Measurements from ENCODE around the gene CKAP5.

CKAP5 gene

GRCh38 chr11:46845740-46846509, at the start of gene CKAP5:
CKAP5 (minus strand) TSS chr11:46846280; CDS start chr11:46821231, 25,049 bp downstream.
- no peaks in the 10 kb centered on the region for H3K27me3 Mint-ChIP-seq
- H3K4me1 Mint-ChIP-seq = peaks cover 9 to 33% of the 10 kb centered on the region in 2 donors
- DNase-seq = peak; percentile 83
- peak within 1 kb of the TSS; percentile 99 for H3K27ac Mint-ChIP-seq
- peak; percentile 94 to 95 for ATAC-seq (replicated peaks)
- H3K4me3 Mint-ChIP-seq = peak within 1 kb of the TSS; percentile 99
- no peaks in the 10 kb centered on the region for H3K9me3 Mint-ChIP-seq
- H3K36me3 Mint-ChIP-seq = peaks cover 0 to 8% of the 10 kb centered on the region in 2 donors

DNA sequence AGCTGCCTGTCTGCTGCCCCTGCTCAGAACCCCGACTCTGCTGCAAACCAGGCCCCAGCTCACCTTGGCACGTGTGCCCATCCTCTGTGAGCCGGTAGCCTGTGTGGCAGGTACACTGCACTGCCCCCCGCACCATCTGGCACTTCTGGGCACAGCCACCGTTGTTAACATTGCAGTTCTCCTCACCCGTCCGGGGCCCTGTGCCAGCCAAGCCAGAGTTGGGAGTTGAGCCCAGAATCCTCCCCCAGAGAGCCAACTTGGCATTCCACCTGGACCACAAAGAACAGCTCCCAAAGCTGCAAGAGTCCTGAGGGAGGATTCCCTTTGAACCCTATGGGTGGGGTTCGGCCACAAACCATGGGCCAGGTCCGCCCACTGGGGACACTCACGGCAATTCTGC, 49.7 kb upstream of the CKAP5 start:
- Mint-ChIP-seq H3K4me3 (no peak overlapping the region), H3K27ac (no peak overlapping the region), H3K36me3 (no peaks in the 10 kb centered on the region), H3K4me1 (no peaks in the 10 kb centered on the region), H3K27me3 (no peaks in the 10 kb centered on the region), H3K9me3 (no peaks in the 10 kb centered on the region)
- no peak for ATAC-seq (replicated peaks)
- no peak for DNase-seq

- no peaks in the 10 kb centered on the region for H3K9me3 Mint-ChIP-seq
- H3K27ac Mint-ChIP-seq = no peak overlapping the region
- no peak overlapping the region for H3K4me3 Mint-ChIP-seq
- no peaks in the 10 kb centered on the region for H3K27me3 Mint-ChIP-seq
- DNase-seq = no peak
- no peaks in the 10 kb centered on the region for H3K36me3 Mint-ChIP-seq
- ATAC-seq (replicated peaks) = no peak
- H3K4me1 Mint-ChIP-seq = peaks cover under 1% of the 10 kb centered on the region in 2 donors
Measured at GRCh38 chr11:46894961-46895360, 48.9 kb upstream of the CKAP5 start.

- Mint-ChIP-seq H3K36me3 (no peaks in the 10 kb centered on the region), H3K9me3 (no peaks in the 10 kb centered on the region), H3K27ac (no peak overlapping the region), H3K4me1 (peaks cover 5% of the 10 kb centered on the region in 2 donors), H3K27me3 (peaks cover under 1% of the 10 kb centered on the region in 2 donors), H3K4me3 (no peak overlapping the region)
- ATAC-seq (replicated peaks) = no peak
- DNase-seq = no peak
Measured at GRCh38 chr11:46894506-46894905, 48.4 kb upstream of the CKAP5 start.

DNA sequence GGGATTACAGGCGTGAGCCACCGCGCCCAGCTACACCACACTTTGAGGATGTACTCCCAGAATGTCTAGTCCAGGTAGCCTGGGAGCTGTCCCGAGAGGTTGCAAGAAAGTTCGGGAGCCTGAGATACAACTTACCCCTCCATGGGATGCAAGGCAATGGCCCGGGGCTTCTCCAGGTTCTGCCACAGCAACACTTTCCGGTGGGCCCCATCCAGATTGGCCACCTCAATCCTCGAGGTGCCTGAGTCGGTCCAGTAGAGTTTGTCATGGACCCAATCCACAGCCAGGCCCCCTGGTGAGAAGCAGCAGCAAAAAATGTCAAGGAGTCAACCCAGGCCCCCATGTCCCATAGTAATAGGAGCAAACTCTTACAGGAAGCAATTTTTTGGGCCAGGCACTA, 46.8 kb upstream of the CKAP5 start:
- no peaks in the 10 kb centered on the region for H3K36me3 Mint-ChIP-seq
- no peak overlapping the region for H3K4me3 Mint-ChIP-seq
- no peaks in the 10 kb centered on the region for H3K9me3 Mint-ChIP-seq
- H3K4me1 Mint-ChIP-seq = peaks cover 6 to 9% of the 10 kb centered on the region in 2 donors
- H3K27me3 Mint-ChIP-seq = peaks cover 5% of the 10 kb centered on the region in 2 donors
- H3K27ac Mint-ChIP-seq = no peak overlapping the region
- no peak for ATAC-seq (replicated peaks)
- no peak for DNase-seq

GRCh38 chr11:46892109-46892508, 46.0 kb upstream of the CKAP5 start:
- no peak for ATAC-seq (replicated peaks)
- Mint-ChIP-seq H3K27me3 (peaks cover 5% of the 10 kb centered on the region in 2 donors), H3K4me3 (no peak overlapping the region)

DNA sequence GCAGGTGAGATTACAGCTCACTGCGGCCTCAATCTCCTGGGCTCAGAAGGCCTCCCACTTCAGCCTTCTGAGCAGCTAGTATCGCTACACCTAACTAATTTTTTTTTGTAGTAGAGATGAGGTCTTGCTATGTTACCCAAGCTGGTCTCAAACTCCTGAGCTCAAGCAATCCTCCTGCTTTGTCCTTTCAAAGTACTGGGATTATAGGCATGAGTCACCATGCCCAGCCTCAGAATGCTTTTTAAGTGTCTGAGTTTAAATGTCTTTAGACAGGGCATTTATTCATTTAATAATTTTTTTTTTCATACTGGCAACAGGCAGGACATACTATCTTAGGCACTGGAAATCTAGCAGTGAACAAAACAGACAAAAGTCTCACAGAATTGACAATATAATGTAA, 44.6 kb upstream of the CKAP5 start:
- DNase-seq (no peak), ATAC-seq (replicated peaks) (no peak)
- Mint-ChIP-seq H3K36me3 (no peaks in the 10 kb centered on the region), H3K4me1 (peaks cover 6 to 9% of the 10 kb centered on the region in 2 donors), H3K9me3 (no peaks in the 10 kb centered on the region), H3K4me3 (no peak overlapping the region), H3K27ac (no peak overlapping the region), H3K27me3 (peaks cover 5% of the 10 kb centered on the region in 2 donors)

More at GRCh38 chr11:46892109-46892508, 46.0 kb upstream of the CKAP5 start:
- no peak overlapping the region for H3K27ac Mint-ChIP-seq
- H3K9me3 Mint-ChIP-seq = no peaks in the 10 kb centered on the region
- H3K4me1 Mint-ChIP-seq = peaks cover 6 to 9% of the 10 kb centered on the region in 2 donors
- DNase-seq = no peak
- no peaks in the 10 kb centered on the region for H3K36me3 Mint-ChIP-seq

DNA sequence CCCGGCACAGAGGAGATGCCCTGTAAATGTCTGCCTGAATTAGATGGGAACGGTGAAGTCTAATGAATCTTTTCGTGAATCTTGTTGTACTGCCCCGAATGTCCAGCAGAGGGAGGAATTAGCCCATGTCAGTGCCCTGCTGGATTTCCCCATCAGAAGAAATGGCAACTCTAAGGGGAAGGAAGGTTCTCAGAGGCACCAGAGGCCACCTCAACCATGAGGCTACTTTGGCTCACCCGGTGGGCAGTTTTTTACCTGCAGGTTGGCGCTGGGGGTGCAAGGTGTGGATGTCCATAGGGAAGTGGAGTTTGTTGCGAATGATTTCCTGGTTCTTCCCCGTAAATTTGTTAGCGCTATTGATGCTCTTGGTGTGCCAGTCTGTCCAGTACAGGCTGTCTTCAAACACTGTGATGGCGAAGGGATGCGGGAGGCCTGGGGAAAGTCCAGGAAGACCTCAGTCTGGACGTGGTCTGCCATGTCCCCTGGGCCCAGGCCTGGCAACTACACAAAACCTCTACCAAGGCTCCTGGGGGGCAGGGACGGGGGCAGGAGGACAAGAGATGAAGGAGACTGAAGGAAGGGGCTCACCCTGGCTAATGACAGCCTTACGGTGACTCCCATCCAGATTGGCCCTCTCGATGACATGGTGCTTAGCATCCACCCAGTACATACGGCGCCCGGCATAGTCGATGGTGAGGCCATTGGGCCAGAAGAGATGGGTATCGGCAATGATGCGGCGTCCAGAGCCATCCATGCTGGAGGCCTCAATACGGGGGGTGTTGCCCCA, 43.8 kb upstream of the CKAP5 start:
- H3K36me3 Mint-ChIP-seq = no peaks in the 10 kb centered on the region
- peaks cover 5% of the 10 kb centered on the region in 2 donors for H3K27me3 Mint-ChIP-seq
- ATAC-seq (replicated peaks) = peak; percentile 94 to 96
- H3K4me1 Mint-ChIP-seq = peaks cover 6 to 9% of the 10 kb centered on the region in 2 donors
- DNase-seq = peak; percentile 56
- no peak overlapping the region for H3K4me3 Mint-ChIP-seq
- H3K27ac Mint-ChIP-seq = no peak overlapping the region
- H3K9me3 Mint-ChIP-seq = no peaks in the 10 kb centered on the region

DNA sequence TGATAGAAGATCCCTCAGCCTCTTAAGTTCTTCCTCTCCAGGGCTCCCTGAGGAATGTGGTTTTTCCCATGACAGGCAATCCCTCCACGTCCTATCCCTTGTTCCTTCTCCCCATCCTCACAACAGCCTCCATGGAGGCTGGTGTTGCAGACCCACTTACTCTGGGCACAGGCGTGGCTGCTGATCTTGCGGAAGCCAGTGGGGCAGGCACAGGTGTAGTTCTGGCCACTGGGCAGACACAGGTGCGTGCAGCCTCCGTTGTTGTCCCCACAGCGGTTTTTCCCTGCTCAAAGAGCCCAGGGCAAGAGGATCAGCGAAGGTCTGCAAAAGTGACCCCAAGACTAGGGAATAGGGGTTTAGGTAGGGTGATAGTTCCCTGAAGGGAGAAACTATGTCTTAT, 43.2 kb upstream of the CKAP5 start:
- H3K36me3 Mint-ChIP-seq = no peaks in the 10 kb centered on the region
- ATAC-seq (replicated peaks) (no peak), DNase-seq (no peak)
- peaks cover 5% of the 10 kb centered on the region in 2 donors for H3K27me3 Mint-ChIP-seq
- H3K9me3 Mint-ChIP-seq = no peaks in the 10 kb centered on the region
- H3K4me3 Mint-ChIP-seq = no peak overlapping the region
- H3K4me1 Mint-ChIP-seq = peaks cover 6 to 9% of the 10 kb centered on the region in 2 donors
- no peak overlapping the region for H3K27ac Mint-ChIP-seq

DNA sequence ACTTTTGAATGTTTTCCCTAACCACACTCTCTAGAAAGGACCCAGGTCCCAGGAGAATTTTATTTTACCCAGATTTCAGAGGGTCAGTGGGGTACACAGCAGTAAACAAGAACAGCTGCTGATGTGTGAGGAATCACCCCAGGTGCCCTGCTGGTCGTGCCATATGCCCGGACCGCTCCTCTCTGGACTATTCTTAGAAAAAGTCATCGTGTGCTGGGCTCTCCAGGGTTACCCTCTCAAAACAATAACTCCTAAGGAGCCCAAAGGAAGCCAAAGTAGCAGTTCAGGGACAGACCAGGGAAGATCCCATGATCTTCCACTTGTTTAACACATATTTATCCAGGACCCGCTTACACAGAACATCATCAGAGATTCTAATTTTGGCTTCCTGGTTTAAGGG, 42.6 kb upstream of the CKAP5 start:
- Mint-ChIP-seq H3K4me1 (peaks cover 6 to 9% of the 10 kb centered on the region in 2 donors), H3K4me3 (no peak overlapping the region), H3K36me3 (no peaks in the 10 kb centered on the region), H3K27me3 (peaks cover 5% of the 10 kb centered on the region in 2 donors), H3K9me3 (no peaks in the 10 kb centered on the region), H3K27ac (no peak overlapping the region)
- ATAC-seq (replicated peaks) (no peak), DNase-seq (no peak)

- Mint-ChIP-seq H3K4me1 (peaks cover 6 to 9% of the 10 kb centered on the region in 2 donors), H3K9me3 (no peaks in the 10 kb centered on the region), H3K4me3 (no peak overlapping the region), H3K27ac (no peak overlapping the region), H3K27me3 (peaks cover 9 to 10% of the 10 kb centered on the region in 2 donors), H3K36me3 (no peaks in the 10 kb centered on the region)
- DNase-seq (no peak), ATAC-seq (replicated peaks) (no peak)
Measured at GRCh38 chr11:46886211-46886610, 40.1 kb upstream of the CKAP5 start.

DNA sequence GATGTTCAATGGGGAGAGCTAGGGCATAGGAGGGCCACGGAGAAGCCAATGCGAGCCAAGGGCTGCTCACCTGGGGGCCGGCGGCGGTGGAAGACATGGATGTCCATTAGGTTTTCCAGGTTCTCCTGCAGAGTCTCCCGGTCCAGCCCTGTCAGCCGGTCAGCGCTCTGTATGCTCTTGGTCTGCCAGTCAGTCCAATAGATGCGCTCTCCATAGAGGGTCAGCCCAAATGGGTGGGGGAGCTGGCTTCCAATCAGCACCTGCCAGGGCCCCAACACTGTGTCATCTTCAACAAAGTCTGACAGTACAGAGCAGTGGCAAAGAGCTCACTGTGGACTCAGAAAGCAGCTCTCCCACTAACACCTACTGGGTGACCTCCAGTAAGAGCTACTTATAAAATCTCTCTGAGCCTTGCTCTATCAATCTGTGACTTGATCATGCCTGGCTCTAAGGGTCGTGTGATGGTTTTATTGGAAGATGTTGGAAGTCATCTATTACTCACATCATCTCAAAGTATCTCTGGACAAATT, 33.0 kb upstream of the CKAP5 start:
- H3K27ac Mint-ChIP-seq = no peak overlapping the region
- H3K36me3 Mint-ChIP-seq = no peaks in the 10 kb centered on the region
- no peaks in the 10 kb centered on the region for H3K9me3 Mint-ChIP-seq
- no peak overlapping the region for H3K4me3 Mint-ChIP-seq
- H3K27me3 Mint-ChIP-seq = peaks cover 4 to 5% of the 10 kb centered on the region in 2 donors
- DNase-seq = no peak
- no peaks in the 10 kb centered on the region for H3K4me1 Mint-ChIP-seq
- no peak for ATAC-seq (replicated peaks)

DNA sequence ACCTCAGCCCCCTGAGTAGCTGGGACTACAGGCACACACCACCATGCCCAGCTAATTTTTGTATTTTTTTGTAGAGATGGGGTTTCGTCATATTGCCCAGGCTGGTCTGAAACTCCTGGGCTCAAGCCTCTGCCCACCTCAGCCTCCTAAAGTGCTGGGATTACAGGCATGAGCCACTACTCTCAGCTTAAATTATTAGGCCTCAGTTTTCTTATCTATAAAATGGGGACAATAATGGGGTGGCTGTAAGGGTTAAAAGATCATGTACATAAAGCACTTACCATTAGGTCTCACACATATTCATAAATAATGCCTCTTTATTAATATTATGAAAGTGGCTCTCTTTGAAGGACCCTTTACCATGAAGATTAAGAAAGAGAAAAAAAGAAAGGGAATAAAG, 31.5 kb upstream of the CKAP5 start:
- no peak for DNase-seq
- Mint-ChIP-seq H3K4me3 (no peak overlapping the region), H3K27me3 (peaks cover 1 to 2% of the 10 kb centered on the region in 2 donors), H3K9me3 (no peaks in the 10 kb centered on the region), H3K27ac (no peak overlapping the region), H3K36me3 (no peaks in the 10 kb centered on the region), H3K4me1 (no peaks in the 10 kb centered on the region)
- no peak for ATAC-seq (replicated peaks)

DNA sequence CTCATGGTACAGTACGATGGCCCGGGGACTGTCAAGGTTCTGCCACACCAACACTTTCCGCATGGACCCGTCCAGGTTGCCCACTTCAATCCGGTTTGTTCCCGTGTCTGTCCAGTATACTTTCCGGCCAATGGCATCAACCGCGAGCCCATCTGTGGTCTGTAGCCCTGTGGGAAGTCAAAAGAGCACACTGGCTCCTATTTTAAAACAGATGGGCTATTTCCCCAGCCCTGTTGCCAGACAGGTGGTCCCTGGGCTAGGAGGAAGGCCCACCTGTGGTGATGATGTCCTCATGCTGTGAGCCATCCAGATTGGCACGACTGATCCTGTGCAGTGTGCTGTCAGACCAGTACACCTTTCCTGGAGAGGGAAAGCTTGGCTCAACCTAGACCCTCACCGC, 30.4 kb upstream of the CKAP5 start:
- H3K9me3 Mint-ChIP-seq = no peaks in the 10 kb centered on the region

More for the DNA sequence above, 30.4 kb upstream of the CKAP5 start:
- DNase-seq (no peak), ATAC-seq (replicated peaks) (no peak)
- Mint-ChIP-seq H3K27ac (no peak overlapping the region), H3K27me3 (peaks cover 0 to 4% of the 10 kb centered on the region in 2 donors), H3K4me3 (no peak overlapping the region), H3K36me3 (no peaks in the 10 kb centered on the region), H3K4me1 (no peaks in the 10 kb centered on the region)

Measured in stimulated activated naive B cell treated with anti-CD40 and anti-IgM and Interleukin-4, amounts not matched to agents 10 μg/mL and 1 μg/mL and 100 μg/mL, for 72 hours (primary cell).